Esophagus squamous epithelium (tissue), 4 donors: ENCODE results near the gene GPRIN3.

Experiments
- POLR2A ChIP-seq, 4 donors: fragments of 450-650 bp; IDR thresholded peaks; one replicate each; pipeline ENCODE4 v1.6.1; 2017; ENCODE audit warnings: antibody characterized with exemption in 4 of 4, mild to moderate bottlenecking in 4 of 4, moderate library complexity in 3 of 4
- TF ChIP-seq, protein P1 (sequence below), 6 experiments: fragments of 450-650 bp in 4 of 6; fragments of 200-600 bp in 2 of 6; sonication (generic) in 2 of 6; IDR thresholded peaks; one replicate each; pipeline ENCODE4 v1.5.1; 2016 to 2019; ENCODE audit warnings: antibody characterized with exemption in 6 of 6, mild to moderate bottlenecking in 4 of 6, moderate library complexity in 4 of 6

- TF ChIP-seq, protein P1, sequence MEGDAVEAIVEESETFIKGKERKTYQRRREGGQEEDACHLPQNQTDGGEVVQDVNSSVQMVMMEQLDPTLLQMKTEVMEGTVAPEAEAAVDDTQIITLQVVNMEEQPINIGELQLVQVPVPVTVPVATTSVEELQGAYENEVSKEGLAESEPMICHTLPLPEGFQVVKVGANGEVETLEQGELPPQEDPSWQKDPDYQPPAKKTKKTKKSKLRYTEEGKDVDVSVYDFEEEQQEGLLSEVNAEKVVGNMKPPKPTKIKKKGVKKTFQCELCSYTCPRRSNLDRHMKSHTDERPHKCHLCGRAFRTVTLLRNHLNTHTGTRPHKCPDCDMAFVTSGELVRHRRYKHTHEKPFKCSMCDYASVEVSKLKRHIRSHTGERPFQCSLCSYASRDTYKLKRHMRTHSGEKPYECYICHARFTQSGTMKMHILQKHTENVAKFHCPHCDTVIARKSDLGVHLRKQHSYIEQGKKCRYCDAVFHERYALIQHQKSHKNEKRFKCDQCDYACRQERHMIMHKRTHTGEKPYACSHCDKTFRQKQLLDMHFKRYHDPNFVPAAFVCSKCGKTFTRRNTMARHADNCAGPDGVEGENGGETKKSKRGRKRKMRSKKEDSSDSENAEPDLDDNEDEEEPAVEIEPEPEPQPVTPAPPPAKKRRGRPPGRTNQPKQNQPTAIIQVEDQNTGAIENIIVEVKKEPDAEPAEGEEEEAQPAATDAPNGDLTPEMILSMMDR (IDR thresholded peaks at IDR 0.05) = no peak
- no peak for TF ChIP-seq POLR2A (IDR thresholded peaks at IDR 0.05)
Observed at GRCh38 chr4:89299153-89299791, 8.3 kb downstream of the GPRIN3 start.
